Small intestine (tissue), 7 donors: ENCODE measurements around the gene LRRTM3. TPM values are rescaled to one million over a fixed set of nuclear protein-coding genes. Genes with fewer than 3 reads are reported as not detected.

ENCODE experiments used
- DNase-seq, 2 donors: peaks; one replicate each; pipeline versions ENCODE4 v3.0.0 to v3.0.0-alpha.2; 2013
- FAIRE-seq: peaks from 2 replicates; lab custom pipeline; 2012; peaks lifted over from hg19 to GRCh38; lab: Jason Lieb, UNC
- H3K27ac ChIP-seq, 3 donors: one replicate each; pipeline ENCODE4 v1.5.1; 2013; ENCODE audit warnings: low read length in 2 of 3, mild to moderate bottlenecking in 2 of 3, control low read depth in 1 of 3, inconsistent platforms in 1 of 3, low read depth in 1 of 3, moderate library complexity in 1 of 3
- H3K27me3 ChIP-seq, 3 donors: one replicate each; pipeline ENCODE4 v1.6.1; 2013; ENCODE audit warnings: low read length in 3 of 3, inconsistent platforms in 1 of 3; ENCODE audit not compliant: control insufficient read depth in 3 of 3, insufficient read depth in 3 of 3
- H3K36me3 ChIP-seq, 3 donors: one replicate each; pipeline ENCODE4 v1.6.1; 2013; ENCODE audit warnings: low read length in 3 of 3, inconsistent platforms in 1 of 3, low read depth in 1 of 3, mild to moderate bottlenecking in 1 of 3, moderate library complexity in 1 of 3; ENCODE audit not compliant: control insufficient read depth in 3 of 3, insufficient read depth in 2 of 3
- H3K4me1 ChIP-seq, 3 donors: one replicate each; pipeline ENCODE4 v1.6.1; 2013; ENCODE audit warnings: low read length in 2 of 3, inconsistent platforms in 1 of 3, low read depth in 1 of 3, mild to moderate bottlenecking in 1 of 3, moderate library complexity in 1 of 3; ENCODE audit not compliant: control insufficient read depth in 3 of 3, insufficient read depth in 2 of 3
- H3K4me3 ChIP-seq, 3 donors: one replicate each; pipeline ENCODE4 v1.5.1; 2013; ENCODE audit warnings: low read length in 3 of 3, control low read depth in 1 of 3, inconsistent platforms in 1 of 3, low read depth in 1 of 3, mild to moderate bottlenecking in 1 of 3, moderate library complexity in 1 of 3
- H3K9me3 ChIP-seq, 2 donors: one replicate each; pipeline ENCODE4 v1.6.1; 2013; ENCODE audit warnings: low read depth in 1 of 2, low read length in 1 of 2; ENCODE audit not compliant: control insufficient read depth in 2 of 2, insufficient read depth in 1 of 2
- WGBS, 3 donors: extraction: QIAGEN DNeasy Blood & Tissue Kit; methylation state at CpG; one replicate each; pipeline ENCODE4 v1.1.7; 2013; 5-methylcytosine and 5-hydroxymethylcytosine counted together
- polyA plus RNA-seq, 4 donors: library from polyadenylated mRNA; stranded (reverse) in 3 of 4; unstranded in 1 of 4; fragments of 200-250 nt in 3 of 4; fragments of 120-200 nt in 1 of 4; gene quantifications; one replicate each; pipeline versions ENCODE4 v1.2.1 to v1.2.3, GENCODE V29; 2013
- donor health status: healthy with polysubstance abuse.
- donor health status: control.
- donor health status: control.
- donor health status: Bipolar disorder and iron deficiency.
- donor health status: healthy.

The LRRTM3 gene
- polyA plus RNA-seq, 4 donors: 0.10 to 0.31 TPM; not detected in 2

DNA sequence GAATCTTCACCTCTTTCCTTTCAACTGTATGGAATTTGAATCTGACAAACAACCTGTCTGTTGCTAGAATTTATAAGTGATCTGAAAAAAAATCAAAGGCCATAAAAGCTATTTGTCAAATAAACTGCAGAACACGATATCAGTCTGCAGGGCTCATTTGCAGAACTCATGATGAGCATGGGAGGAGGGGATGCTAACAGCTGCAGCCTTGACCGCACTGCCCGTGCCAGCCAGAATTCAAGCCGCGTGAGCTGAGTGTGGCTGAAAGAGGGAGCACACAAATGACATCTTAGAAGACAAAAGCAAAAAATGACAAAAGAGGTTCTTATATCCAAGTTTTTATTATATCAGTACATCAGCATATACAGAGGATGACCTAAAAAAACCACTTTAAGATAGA lies 15.7 kb downstream of the LRRTM3 start:
- Histone ChIP-seq H3K4me1 (no peaks in the 10 kb centered on the region), H3K9me3 (no peaks in the 10 kb centered on the region), H3K27ac (no peak overlapping the region), H3K4me3 (no peak overlapping the region), H3K36me3 (no peaks in the 10 kb centered on the region), H3K27me3 (no peaks in the 10 kb centered on the region)
- FAIRE-seq: no peak
- 22 to 49% (median 41%) methylated on average over 5 of the region's 5 CpGs for WGBS, 3 donors
- DNase-seq: no peak

DNA sequence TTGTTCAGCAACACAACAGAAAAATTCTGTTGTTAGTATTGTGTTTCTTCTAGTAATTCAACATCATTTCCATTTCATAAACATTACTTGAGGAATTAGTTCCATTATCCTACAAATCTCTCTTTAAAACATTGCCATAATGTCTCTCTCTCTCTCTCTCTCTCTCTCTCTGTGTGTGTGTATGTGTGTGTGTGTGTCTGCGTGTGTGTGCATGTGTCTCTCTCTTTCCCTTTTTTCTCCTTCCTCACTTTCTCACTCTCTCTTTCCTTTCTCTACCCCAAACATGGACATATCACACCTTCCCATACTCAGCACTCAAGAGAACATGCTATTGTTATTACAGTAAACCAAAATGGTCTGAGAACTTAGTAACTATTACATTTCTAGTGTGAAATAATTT lies 16.6 kb downstream of the LRRTM3 start:
- FAIRE-seq (no peak), DNase-seq (no peak)
- Histone ChIP-seq H3K36me3 (no peaks in the 10 kb centered on the region), H3K4me3 (no peak overlapping the region), H3K27ac (no peak overlapping the region), H3K4me1 (no peaks in the 10 kb centered on the region), H3K27me3 (no peaks in the 10 kb centered on the region), H3K9me3 (no peaks in the 10 kb centered on the region)
- WGBS, 3 donors: 82 to 93% (median 87%) methylated on average over 1 of the region's 1 CpG

DNA sequence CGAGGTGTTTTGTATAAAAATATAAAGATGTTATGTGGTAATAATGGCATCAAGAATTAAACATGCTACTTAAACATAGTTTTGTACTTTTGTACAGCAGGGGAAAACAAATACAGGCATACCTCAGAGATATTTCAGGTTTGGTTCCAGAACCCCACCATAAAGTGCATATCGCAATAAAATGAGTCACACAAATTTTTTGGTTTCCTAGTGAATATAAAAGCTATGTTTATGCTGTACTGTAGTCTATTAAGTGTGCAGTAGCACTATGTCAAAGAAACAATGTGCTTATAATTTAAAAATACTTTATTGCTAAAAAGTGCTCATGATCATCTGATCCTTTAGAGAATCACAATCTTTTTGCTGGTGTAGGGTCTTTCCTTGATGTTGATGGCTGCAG lies 17.8 kb downstream of the LRRTM3 start:
- FAIRE-seq (no peak), DNase-seq (no peak)
- no peaks in the 10 kb centered on the region for H3K36me3 ChIP-seq
- H3K4me1 ChIP-seq: no peaks in the 10 kb centered on the region
- H3K27me3 ChIP-seq: no peaks in the 10 kb centered on the region
- WGBS, 3 donors: 71 to 95% (median 93%) methylated on average over 2 of the region's 2 CpGs
- H3K27ac ChIP-seq: no peak overlapping the region
- H3K4me3 ChIP-seq: no peak overlapping the region
- no peaks in the 10 kb centered on the region for H3K9me3 ChIP-seq

DNA sequence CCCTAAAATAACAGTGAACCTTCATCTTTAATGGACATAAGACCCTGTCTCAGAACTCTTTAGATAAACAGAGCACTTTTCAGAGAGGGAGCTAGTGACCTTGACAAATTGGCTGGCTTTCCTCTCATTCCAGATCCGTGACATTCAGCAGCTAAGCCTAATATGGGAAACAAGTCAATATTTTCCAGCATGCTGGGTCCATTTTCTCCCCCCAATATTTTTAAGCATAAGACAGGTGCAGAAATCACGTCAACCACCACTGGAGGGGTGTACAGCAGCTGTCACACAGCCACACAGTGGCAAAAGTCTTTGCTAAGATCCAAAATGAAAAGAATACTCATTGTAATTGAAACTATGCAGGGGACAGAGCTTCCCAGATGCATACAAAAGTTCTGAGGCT lies 26.1 kb downstream of the LRRTM3 start:
- Histone ChIP-seq H3K4me1 (no peaks in the 10 kb centered on the region), H3K36me3 (no peaks in the 10 kb centered on the region), H3K27ac (no peak overlapping the region), H3K27me3 (no peaks in the 10 kb centered on the region), H3K9me3 (no peaks in the 10 kb centered on the region), H3K4me3 (no peak overlapping the region)
- DNase-seq (no peak), FAIRE-seq (no peak)
- 40 to 59% (median 53%) methylated on average over 2 of the region's 2 CpGs for WGBS, 3 donors

DNA sequence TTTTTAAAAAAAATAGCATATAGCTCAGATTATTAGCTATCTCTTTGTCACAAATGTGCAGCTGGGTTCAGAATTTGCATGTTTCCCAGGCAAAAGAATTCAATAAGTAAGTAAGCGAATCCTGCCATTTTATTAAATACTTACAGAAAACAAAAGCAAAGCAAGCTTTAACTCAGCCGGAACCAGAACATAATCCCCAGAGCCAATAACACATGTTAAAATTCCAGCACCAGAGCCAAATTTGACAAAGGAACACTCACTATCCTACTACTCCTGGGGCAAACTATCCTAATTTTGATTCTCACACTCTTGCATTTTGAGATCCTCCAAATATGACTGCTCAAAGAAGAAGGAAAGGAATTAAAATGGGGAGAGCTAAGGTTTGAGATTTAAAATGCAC lies 32.6 kb downstream of the LRRTM3 start:
- Histone ChIP-seq H3K27ac (no peak overlapping the region), H3K9me3 (no peaks in the 10 kb centered on the region), H3K4me1 (no peaks in the 10 kb centered on the region), H3K36me3 (no peaks in the 10 kb centered on the region), H3K27me3 (no peaks in the 10 kb centered on the region), H3K4me3 (no peak overlapping the region)
- no peak for FAIRE-seq
- DNase-seq: no peak
- 71 to 81% (median 81%) methylated on average over 2 of the region's 2 CpGs for WGBS, 3 donors

DNA sequence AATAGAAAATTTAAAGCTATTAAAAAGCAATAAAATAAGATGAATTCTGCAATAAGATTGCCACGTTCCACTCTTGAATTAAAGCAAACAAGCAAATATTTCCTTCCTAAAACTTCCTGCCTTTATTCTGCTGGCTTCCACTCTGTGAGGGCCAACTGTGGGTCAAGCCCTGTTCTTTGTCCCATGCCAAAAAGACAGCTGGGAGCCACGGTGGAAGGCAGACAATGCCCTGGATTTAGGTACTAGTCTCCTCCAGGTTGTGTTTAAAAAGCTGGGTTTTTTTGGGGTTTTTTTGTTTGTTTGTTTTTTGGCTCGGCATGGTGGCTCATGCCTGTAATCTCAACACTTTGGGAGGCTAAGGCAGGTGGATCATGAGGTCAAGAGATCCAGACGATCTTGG lies 39.1 kb downstream of the LRRTM3 start:
- Histone ChIP-seq H3K9me3 (peaks cover 0 to 4% of the 10 kb centered on the region in 2 donors), H3K4me3 (no peak overlapping the region), H3K27ac (no peak overlapping the region), H3K36me3 (no peaks in the 10 kb centered on the region), H3K4me1 (no peaks in the 10 kb centered on the region), H3K27me3 (no peaks in the 10 kb centered on the region)
- FAIRE-seq (no peak), DNase-seq (no peak)
- WGBS, 3 donors: 54 to 61% (median 58%) methylated on average over 4 of the region's 4 CpGs

DNA sequence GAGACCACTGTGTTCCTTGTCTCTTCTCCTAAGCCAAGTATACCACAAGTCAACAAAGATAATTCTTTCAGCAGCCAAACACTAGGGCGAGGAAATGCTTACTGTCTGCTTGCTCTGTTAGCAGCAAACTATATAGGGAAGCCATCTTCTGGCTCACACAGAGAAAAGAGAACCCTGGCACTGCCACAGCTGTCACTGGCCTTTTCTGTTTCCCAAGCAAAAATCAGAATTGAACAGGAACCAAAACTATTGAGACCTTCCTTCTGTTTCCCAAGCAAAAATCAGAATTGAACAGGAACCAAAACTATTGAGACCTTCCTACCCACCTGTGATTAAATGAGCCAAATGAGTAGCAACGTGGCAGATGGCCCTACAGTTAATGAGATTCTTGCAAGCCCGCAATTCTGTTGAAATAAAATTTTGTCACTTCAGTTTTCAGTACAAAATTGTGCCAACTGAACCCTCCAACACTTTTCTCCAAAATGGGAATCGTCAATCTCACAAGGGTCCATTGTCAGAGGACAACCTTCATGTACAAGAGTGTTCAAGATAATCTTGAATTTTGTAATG lies 54.5 kb downstream of the LRRTM3 start:
- FAIRE-seq (no peak), DNase-seq (no peak)
- H3K9me3 ChIP-seq: no peaks in the 10 kb centered on the region
- 77 to 83% (median 81%) methylated on average over 4 of the region's 4 CpGs for WGBS, 3 donors
- no peak overlapping the region for H3K27ac ChIP-seq
- H3K36me3 ChIP-seq: no peaks in the 10 kb centered on the region
- H3K4me3 ChIP-seq: no peak overlapping the region
- H3K4me1 ChIP-seq: no peaks in the 10 kb centered on the region
- no peaks in the 10 kb centered on the region for H3K27me3 ChIP-seq

DNA sequence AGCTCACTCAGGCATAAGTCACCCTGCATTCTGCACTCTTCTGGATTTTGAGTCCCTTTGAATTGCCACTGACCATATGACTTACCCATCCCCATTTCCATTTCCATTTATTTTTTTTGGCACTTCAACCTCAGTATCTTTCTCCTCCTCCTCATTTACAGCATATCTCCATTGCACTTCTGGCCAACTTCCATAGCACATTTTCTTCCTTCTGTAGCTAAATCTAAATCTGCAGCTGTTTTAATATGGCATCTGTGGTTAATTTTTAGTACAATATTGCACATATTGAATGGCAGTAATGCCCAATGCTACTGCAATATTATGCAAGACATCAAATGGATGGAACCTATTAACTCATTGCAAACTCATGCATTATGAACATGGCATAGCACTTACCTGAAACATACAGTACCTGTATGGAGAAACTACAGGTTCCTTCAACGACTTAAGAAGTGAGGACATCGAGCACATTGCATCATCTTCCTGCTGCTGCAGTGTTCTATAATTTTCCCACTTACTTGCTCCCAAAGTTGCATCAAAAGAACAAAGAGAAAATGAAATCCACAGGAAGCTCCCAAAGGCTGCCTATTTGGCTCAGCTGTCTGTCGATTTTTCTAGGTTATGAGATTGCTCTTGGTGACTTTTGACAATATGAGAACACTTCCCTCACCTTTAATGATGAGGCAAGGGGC lies 55.7 kb downstream of the LRRTM3 start:
- no peak overlapping the region for H3K4me3 ChIP-seq
- no peaks in the 10 kb centered on the region for H3K9me3 ChIP-seq
- no peaks in the 10 kb centered on the region for H3K27me3 ChIP-seq
- no peak for FAIRE-seq
- no peaks in the 10 kb centered on the region for H3K4me1 ChIP-seq
- WGBS, 3 donors: 77 to 81% (median 77%) methylated on average over 3 of the region's 3 CpGs
- no peaks in the 10 kb centered on the region for H3K36me3 ChIP-seq
- H3K27ac ChIP-seq: no peak overlapping the region
- no peak for DNase-seq

DNA sequence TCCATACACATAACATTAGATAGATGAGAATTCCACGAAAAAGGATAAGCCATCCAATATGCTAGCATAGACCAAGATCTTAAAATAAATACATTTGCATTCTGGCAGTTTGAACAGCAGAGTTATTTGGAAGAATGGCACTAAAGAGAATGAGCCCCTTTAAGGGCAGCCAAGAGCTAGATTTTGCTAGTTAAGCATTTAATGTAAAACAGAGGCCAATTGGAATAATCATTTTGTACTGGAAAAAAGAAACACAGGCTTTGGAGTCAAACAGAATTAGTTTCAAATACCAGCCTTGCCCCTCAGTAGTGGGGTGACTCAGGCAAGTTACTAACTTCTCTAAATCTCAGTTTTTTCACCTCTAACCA lies 56.2 kb downstream of the LRRTM3 start:
- FAIRE-seq: no peak
- DNase-seq: no peak
- Histone ChIP-seq H3K9me3 (no peaks in the 10 kb centered on the region), H3K27me3 (no peaks in the 10 kb centered on the region), H3K36me3 (no peaks in the 10 kb centered on the region), H3K4me3 (no peak overlapping the region), H3K27ac (no peak overlapping the region), H3K4me1 (no peaks in the 10 kb centered on the region)
- 83 to 87% (median 84%) methylated on average over 1 of the region's 1 CpG for WGBS, 3 donors
